Kasumi-1 (cell line): ENCODE measurements around the gene ODAD4.

Experiments
- DNase-seq, 2 experiments: peaks; one replicate each; lab custom pipeline; 2025; lab: John Stamatoyannopoulos, UW

Gene ODAD4

GRCh38 chr17:41971721-41972523 is 41.5 kb downstream of the ODAD4 start:
- DNase-seq: no peak

- no peak for DNase-seq
Observed at GRCh38 chr17:41972571-41973407, 42.4 kb downstream of the ODAD4 start.

DNA sequence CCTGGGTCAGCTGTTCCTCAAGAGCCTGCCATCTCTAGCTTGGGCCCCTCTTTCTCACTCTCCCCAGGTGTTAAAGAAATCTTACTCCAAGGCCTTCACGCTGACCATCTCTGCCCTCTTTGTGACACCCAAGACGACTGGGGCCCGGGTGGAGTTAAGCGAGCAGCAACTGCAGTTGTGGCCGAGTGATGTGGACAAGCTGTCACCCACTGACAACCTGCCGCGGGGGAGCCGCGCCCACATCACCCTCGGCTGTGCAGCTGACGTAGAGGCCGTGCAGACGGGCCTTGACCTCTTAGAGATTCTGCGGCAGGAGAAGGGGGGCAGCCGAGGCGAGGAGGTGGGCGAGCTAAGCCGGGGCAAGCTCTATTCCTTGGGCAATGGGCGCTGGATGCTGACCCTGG is 43.0 kb downstream of the ODAD4 start:
- no peak for DNase-seq

DNA sequence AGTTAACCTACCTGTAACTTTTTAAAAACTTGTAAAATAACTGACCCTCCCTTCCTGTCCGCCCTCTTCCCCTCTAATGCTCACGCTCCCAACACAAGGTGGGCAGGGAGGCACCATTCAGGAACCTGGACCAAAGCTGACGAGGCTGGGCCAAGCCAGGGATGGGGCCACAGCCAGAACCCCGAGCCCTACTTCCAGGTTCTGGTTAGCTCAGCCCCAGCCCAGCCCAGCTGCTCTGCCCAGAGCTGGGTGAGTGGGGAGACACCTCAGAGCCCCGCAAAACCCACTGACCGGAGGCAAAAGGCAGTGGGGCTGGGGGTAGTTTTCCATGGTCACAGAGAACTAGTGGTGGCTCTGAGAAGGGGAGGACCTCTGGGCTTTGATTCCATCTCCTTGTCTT is 43.6 kb downstream of the ODAD4 start:
- no peak for DNase-seq

GRCh38 chr17:41974658-41975057 is 44.2 kb downstream of the ODAD4 start:
- DNase-seq: no peak

- DNase-seq: no peak
Observed at GRCh38 chr17:41975099-41976083, 45.0 kb downstream of the ODAD4 start.

GRCh38 chr17:41976142-41976768 is 45.8 kb downstream of the ODAD4 start:
- no peak for DNase-seq

DNA sequence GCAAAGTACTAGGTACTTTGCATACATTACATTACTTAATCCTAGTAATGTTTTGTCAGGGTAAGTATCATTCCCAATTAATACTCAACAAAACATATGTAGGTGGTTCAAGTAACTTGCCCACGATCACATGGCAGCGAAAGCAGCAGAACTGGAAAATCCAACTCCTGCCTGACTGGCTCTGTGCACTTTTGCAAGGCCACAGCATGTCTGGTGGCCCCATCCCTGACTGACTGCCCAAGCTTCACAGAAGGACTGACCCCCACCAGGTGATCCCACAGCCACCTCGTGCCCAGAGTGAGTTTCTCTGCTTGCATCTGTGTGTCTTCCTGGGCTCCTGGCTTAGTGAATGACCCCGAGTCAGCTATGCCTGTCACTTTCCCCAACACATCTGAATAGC is 47.6 kb downstream of the ODAD4 start:
- DNase-seq: no peak

- DNase-seq: no peak
Observed at GRCh38 chr17:41982026-41982760, 51.8 kb downstream of the ODAD4 start.

DNA sequence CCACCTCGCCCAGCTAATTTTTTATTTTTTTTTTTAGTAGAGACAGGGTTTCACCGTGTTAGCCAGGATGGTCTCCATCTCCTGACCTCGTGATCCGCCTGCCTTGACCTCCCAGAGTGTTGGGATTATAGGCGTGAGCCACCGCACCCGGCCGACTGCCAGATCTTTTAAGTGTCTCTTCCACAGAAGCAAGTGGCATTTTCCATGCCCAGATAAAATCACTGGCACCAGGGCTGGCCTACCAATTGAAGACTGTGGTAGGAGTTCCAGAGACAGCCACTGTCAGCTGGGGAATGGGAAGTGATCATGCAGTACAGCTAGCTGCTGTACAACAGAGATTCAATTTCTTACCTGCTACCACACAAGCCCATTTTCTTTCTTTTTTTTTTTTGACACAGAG is 54.0 kb downstream of the ODAD4 start:
- no peak for DNase-seq

GRCh38 chr17:41985919-41986318 is 55.5 kb downstream of the ODAD4 start:
- DNase-seq: no peak

DNA sequence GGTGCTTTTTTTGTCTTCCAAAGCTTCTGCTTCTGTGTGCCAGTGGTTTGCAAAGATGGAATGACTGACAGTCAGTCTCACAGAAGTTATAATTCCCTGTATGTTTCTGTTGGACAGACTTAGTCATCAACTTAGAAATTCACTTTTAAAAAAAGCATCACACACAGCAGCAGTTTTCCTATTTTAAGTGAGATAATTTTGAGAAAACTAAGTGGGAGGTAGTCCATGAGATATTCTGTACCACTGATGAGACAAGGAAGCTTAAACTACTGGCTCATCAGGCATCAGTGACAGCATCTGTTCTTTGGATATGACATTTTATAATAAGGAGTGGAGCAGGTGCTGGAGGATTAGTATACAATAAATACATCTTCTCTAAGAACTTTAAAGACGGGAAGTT is 56.2 kb downstream of the ODAD4 start:
- no peak for DNase-seq

DNA sequence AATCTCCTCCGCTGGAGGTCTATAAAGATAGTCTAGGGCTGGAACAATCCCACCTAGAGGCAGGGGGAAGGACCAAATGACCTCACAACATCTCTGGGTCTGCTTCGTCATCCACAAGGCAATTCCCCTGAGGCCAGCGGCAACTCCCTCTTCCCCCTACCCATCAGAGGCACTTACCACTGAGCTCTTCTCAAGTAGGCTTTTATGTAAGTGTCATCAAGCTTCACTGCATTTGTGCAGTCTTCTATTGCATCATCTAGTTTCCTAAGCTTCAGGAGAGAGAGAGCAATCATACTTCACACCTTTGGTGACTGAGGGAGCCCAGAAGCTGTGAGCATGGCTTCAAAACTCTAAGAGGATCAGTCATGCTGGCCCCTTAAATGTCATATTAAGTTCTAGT is 57.2 kb downstream of the ODAD4 start:
- DNase-seq: no peak

DNA sequence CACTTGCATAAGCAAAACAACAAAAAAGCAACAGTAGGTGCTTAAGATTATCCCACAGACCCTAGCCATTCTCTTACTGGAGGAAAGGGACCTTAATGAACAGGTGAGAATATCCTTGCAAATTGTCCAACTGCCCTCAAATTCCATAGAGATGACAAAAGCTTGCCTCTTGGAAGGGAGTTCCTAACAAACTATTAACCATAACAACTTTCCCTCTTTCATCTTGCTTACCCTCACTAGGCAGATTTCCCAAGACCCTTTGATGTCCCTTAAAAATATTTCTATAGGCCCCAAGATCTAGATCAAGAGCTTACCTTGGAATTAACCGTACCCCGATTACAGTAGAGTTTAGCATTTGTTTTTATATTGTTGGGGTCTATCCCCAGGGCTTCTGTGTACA is 58.0 kb downstream of the ODAD4 start:
- no peak for DNase-seq

DNA sequence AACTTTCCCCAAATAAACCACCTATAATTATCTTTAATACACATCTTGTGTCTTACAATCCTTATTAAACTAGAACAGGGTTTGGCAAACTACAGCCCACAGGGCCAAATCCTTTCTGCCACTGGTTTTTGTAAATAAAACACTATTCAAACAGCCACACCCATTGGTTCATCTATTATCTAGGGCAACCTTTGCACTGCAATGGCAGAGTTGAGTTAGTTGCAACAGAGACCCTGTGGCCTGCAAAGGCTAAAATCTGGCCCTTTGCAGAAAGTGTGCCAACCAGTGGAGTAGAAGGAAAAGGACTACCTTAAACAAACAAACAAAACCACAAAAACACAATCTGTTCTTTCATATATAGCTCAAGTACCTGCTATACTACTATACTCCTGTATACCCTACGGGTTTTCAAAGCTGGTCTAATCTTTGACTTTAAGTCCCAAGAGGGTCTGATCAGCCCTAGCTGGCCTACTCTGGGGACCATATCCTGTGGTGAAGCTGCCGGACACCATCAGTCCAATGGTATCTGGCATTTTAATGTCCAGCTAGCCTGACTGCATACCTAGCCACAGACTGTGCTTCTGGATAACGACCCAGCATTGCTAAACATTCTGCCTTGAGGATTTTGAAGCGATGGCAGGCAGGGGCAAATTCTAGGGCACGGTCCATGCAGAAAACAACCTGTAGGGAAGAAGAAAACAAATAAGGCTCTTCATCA is 59.4 kb downstream of the ODAD4 start:
- no peak for DNase-seq

GRCh38 chr17:41992576-41992975 is 62.2 kb downstream of the ODAD4 start:
- DNase-seq: no peak

- DNase-seq: no peak
Observed at GRCh38 chr17:41996855-41997164, 66.4 kb downstream of the ODAD4 start.

GRCh38 chr17:41998497-41998896 is 68.1 kb downstream of the ODAD4 start:
- DNase-seq: no peak

GRCh38 chr17:42000413-42001133 is 70.2 kb downstream of the ODAD4 start:
- DNase-seq: no peak

- no peak for DNase-seq
Observed at GRCh38 chr17:42001729-42002128, 71.3 kb downstream of the ODAD4 start.
